ENCODE results near the gene SLC6A1.

- TF ChIP-seq ZNF274 (IDR thresholded peaks at IDR 0.05; ENCODE audit: low read depth, low read length): no peak
- no peak for TF ChIP-seq YY1 (IDR thresholded peaks at IDR 0.05; ENCODE audit: insufficient read depth, insufficient read length)
- TF ChIP-seq SUZ12 (IDR thresholded peaks at IDR 0.05; ENCODE audit: extremely low read depth, insufficient read depth, insufficient read length): no peak
Observed at GRCh38 chr3:10951295-10951926, 41.1 kb upstream of the SLC6A1 start.
